GM19372 (cell line): ENCODE data around the gene MACROH2A1.
A peak's percentile ranks its signal among the peaks of the same experiment; 100 is the strongest.

Source experiments
- ATAC-seq: cut with Tn5 transposase; IDR thresholded peaks from one replicate; pipeline ENCODE4 v1.9.1; 2021; ENCODE audit warnings: mild to moderate bottlenecking, low read depth, moderate library complexity; ENCODE audit not compliant: unreplicated experiment

The MACROH2A1 gene

DNA sequence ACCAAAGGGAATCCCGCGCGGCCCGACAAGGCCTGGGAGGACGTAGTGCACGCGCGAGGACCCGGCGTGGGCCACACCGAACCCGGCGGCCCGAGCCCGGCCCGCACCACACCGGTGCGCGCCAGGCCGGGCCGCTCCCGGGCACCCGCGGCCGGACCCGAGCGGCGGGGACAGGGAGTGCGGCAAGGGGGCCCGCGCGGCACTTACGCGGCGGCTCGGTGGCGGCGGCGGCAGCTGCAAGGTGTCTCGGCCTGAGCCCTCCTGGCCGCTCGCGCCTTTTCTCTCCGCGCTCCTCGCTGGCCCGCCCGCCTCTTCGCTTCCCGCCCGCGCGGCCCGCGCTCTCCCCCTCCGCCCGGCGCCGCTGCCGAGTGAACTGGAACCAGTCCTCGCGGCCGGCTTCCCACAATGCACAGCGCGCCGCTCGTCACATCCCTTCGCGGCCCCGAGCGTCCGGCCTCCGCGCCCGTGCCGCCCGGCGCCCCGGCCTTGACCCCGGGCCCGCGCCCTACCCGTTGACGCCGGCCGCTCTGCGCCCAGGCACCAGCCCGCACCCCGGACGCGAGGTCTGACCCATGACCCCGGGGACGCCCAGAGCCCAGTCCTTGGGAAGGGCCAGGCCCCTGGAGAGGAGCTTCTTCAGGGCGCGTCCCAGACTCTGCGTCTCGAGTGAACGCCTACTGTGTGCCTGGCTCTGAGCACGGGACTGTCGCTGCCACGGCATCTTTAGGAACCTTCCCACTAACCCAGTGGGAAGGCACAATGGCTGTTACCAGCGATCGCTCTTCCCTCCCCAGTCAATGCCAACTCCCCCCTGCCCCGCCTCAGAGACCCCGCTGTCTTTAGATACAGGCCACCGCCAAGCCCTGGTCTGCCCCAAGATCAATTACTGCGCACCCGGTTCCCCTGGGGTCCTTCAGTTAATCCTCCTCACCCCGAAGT lies at the start of gene MACROH2A1:
MACROH2A1 (minus strand) TSS at position 377 of the 939 bp plus-strand sequence. CDS start 10,138 bp downstream, outside the sequence.
- peak; percentile 86 for ATAC-seq

DNA sequence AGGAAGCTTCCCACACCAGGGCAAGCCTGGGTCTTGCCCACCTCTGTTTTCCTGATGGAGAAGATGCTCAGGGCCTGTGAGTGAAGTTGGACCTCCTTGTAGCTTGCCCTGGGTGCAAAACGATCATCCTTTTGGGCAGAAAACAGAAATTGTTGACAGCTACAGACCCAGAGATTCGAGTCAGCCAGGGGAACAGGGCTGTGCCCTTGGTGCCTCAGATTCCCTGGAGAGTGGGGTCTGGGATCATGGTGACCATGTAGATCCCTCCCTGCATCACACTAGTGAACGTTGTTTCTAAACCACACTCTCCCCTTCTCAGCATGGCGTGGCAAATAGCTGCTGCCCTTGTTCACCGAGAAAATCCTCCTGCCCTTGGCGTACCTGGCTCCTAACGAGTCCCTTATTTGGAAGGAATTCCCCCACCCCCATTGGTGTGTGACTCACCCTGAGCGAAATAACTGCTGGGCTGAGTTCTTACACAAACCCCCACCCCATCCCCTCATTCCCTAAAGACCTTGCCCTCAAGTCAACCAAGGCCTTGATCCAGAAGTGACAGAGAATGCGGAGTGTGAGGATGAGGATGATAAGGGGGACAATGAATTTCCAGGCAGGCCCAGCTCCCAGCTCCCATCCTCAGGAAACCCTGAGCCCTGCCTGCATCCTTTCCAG lies 49.2 kb upstream of the MACROH2A1 start:
- no peak for ATAC-seq

DNA sequence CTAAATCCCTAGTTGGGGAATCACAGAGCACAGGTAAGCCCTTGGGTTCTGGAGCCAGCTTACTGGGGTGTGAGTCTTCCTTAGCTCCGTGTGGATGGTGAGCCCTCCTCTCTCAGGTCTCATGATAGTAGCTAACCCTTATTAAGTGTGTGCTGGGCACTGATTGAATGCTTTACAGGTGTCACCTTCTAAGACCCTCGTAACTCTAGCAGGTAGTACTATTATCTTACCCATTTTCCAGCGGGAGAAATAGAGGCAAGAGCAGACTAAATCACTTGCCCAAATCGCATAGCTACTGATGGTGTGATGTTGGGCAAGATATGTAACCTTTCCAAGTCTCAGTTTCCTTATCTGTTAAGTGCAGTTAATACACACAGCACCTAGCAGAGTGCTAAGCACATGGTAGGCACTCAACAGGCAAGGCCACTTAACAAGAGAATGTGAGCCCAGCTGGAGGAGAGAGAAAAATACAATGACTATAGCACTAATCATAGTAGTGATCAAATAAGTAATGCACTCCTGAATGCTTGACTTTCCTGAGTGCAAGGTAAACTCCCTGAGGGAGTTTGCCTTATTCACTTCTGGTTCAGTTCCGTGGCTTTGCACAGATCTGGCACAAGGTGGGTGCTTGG lies 48.4 kb upstream of the MACROH2A1 start, which contains the start of gene DCANP1:
DCANP1 (minus strand) TSS at position 51 of the 632 bp plus-strand sequence. CDS start 240 bp downstream, outside the sequence.
- ATAC-seq = no peak

GRCh38 chr5:135446615-135447014 lies 47.6 kb upstream of the MACROH2A1 start:
- ATAC-seq = no peak

DNA sequence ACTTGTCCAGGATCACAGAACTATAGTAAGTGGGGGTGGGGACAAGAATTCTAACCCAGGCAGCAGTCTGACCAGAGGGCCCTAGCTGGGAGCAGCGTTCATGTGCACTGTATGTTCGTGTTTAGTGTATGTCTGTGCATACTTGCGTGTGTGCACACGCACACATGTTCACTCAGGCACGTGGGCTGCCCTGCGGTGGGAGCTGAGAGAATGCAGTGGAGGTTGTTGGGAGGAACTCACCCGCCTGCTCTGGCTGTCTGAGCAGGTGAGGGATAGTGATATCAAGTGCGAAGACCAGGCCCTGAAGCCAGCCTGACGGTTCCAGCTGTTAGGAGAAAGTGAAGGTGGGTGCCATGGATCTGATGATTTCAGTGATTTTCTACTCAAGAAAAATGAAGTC lies 47.2 kb upstream of the MACROH2A1 start:
- ATAC-seq = no peak

DNA sequence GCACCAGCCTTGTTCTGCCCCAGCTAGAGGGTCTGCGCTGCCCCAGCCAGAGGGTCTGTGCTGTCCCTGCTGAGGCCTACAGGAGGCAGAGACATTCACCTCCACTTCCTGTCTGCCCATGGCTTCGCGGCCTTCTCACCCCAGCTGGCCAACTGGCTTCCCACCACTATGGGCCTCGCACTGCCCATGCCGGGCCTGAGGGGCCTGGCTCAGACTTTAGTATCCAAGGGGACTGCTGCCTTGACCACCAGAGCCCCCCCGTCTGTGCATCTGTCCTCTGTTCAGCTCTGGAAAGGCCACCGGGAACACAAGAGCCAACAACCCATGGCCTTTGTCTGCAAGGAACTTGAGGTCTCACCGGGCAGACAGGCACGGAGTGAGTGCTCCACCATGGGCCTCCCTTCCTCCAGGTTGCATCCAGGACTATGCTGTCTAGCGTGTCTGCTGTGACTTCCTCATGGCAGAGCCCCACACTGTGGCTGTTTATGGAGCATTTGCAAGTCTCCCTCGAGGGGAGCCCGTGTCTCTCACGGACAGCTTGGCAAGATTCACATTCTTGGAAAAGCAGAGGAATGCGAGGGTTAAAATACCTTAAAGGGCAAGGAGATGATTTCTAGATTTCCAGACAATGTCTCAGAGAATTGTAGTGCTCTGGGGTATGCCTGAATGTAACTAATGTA lies 46.4 kb upstream of the MACROH2A1 start:
- no peak for ATAC-seq

DNA sequence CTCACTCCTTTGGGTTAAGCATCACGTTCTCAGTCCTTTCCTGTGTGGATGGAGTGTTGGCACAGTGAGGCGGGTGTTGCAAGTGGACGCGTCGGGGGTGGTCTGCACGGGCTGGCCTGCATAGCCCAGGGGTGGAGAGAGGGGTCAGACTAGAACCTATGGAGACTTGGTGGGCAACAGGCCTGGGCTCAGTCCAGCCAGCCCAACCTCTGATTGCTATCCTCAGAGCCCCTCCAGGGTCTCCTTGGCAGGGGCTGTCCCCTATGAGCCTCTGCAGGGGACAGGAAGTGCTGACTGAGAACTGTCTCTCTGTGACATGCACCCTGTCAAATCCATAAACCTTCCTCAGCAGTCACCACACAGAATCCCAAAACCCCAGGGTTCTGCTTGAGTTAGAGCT lies 45.9 kb upstream of the MACROH2A1 start:
- ATAC-seq = no peak

- no peak for ATAC-seq
Measured at GRCh38 chr5:135444360-135444759, 45.3 kb upstream of the MACROH2A1 start.

DNA sequence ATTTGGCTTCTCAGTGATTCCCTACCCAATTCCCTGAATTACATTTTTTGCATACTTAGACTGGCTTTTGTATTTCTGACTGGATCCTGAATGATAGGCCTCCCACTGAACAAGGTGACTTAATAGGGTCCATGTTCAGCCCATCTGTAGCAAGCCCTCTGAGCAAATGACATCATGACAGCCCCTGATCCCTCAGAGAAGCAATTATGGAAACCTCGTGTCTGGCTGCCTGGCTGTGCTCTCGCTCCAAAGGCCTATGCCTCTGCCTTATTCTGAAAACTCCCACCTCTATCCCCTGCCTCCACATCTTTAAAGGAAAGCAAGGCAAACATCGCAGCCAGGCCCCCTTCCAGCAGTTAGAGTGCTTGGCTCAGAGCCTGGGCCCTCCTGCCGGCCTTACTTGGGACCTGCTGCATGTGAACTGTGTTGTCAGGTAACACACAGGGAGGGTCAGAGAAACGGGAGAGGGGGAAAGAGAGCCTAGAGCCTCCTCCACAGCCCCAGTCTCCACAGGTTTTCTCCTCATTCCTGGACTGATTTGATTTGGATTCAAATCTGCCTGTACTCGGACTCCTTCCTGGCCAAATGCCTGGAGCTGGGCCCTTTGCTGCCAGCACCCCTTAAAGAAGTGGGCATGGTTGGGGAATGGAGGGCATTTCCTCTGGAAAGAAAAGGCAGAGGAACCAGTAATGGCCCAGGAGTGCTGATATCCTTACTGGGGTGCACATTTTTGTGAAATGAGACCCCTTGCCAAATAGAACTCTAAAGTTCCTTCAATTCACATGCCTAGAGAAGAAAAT lies 44.3 kb upstream of the MACROH2A1 start:
- no peak for ATAC-seq

- no peak for ATAC-seq
Measured at GRCh38 chr5:135442431-135443160, 43.6 kb upstream of the MACROH2A1 start.

DNA sequence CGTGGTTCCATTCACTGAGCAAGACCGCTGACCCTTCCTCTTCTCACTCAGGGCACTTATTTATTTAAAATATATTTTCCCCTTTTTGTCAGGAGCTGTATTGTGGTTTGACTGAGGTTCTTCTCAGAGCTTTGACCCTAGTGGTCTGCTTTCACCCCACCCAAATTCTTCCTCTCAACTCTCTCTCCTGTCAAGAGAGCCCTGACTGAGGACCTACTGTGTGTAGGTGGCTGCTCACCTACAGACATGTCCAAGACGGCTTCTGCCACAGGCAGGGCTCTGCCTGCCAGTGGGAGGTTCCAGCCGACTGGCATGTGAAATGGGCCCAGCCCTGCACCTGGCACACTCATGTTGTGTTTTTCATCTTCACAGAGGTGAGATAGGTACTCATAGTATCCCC lies 42.9 kb upstream of the MACROH2A1 start:
- no peak for ATAC-seq

GRCh38 chr5:135441350-135441831 lies 42.4 kb upstream of the MACROH2A1 start:
- no peak for ATAC-seq

DNA sequence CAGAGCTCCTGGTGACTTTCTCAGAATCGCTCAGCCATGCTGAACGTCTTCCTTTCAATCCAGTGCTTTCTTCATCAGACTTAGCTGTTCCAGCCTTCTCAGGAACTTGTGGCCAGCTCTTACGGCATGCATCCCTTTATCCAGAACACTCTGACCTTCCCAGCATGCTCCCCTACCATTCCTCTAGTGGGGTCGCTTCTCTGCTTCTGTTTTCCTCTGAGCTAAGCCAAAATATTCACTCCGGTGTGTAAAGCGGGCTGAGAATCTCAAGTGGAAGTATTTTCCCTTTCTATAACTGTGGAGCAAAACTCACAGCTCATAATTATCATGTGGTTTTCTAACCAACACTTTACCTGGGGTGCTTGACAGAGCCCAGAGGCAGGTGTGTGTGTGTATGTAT lies 41.9 kb upstream of the MACROH2A1 start:
- no peak for ATAC-seq

DNA sequence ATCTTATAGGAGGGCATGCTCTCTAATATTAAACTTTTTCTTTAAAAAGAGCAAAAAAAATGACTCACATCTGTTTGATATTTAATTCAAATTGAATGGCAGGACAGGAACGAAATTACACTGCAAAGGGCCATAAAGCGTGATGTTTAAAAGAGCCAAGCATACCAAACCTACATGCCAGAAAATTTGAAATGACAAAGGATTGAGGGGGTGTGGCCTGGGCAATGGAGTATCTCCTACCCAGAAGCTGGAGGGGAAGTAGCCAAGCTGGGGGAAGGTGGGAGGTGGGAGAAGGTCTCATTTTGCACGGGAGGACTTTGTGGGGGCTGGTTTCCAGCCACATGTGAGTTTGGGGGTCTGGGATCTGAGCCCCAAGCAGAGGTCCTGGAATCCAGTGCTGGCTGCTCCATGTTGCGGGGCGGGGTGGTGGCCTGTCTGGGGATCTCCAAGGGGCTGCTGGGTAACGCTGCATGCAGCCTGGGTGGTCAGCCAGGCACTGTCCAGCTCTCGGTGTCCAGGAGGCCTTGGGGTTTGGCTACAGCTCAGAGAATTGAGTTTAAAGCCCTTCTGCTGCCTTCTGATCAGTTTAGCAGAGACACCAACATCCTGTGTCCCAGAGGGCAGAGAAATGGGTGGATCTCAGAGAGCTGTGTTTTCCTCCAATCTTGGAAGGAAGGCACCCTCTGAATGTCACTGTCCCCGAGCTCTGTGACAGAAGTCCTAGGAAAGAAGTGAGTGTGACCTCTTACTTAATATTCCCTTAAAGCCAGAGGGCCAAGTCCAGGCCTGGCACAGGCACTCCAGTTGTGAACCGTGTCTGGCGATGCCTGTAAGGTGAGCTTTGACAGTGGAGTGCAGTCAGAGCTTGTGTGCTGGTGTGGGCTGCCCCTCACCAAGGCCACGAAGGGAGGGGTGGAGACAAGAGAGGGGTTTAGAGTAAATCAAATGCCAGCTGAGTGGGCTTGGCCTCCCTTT lies 40.5 kb upstream of the MACROH2A1 start:
- no peak for ATAC-seq

DNA sequence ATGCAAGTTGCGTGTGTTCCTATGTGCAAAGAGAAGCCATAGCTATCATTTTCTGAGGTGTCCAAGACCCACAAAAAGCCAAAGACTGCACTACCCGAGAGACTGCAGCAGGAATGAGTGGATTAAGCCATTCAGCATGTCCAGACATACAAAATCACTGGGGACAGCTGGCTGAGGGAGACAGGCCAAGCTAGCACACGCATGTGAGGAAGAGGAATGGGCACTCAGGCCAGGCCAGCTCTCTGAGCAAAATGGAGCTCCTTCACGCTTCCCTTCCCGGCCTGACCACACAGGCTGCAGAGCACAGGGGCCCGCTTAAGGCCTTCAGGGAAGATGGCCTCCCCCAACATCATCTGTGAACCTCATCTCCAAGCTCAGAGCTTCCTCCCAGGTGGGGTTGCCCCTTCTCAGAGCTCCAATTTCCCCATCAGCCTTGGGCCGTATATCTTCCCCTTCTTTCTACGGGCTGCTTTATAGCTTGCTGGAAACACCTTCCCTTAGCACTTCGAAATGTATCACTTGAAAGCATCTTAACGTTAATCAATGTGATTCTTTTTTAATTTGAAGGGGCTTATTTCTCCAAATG lies 39.7 kb upstream of the MACROH2A1 start:
- ATAC-seq = no peak

DNA sequence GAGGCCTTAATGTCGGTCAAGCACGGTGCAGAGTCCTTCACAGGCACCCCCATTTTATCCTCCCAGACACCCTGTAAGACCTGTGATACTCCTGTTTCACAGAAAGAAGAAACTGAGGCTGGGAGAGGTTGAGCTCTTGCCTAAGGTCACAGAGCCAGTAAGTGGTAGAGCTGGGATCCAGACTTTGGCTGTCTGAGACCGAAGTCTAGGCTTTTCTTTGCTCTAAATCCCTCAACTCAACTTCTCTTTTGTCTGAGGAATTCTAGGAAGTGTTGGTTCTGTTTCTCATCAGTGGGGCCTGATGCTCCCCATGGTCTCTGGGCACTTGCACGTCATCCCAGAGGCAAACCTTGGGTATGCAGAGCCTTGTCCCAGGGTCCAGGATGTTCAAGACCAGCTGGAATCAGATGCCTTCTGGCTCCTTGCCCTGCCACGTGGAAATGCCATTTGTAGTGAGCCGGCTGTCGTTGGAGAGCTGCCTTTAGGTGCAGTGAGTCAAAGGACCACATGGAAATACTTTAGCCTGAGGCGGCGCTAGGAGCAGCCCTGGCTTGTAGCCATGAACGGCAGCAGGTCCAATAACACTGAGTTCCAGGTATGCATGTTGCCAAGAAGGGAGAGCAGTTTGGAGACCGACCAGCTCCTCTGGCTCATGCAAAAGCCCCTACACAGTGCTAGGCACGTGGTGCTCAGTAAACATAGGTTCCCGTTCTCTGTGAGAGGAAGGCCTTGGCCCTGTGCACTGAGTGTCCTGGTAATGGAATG lies 38.9 kb upstream of the MACROH2A1 start:
- no peak for ATAC-seq

- ATAC-seq = no peak
Measured at GRCh38 chr5:135437422-135437795, 38.4 kb upstream of the MACROH2A1 start.
